K562 (cell line): ENCODE results near the gene MXRA7. TPM values are rescaled to one million over a fixed set of nuclear protein-coding genes. Genes with fewer than 3 reads are reported as not detected.

ENCODE experiments used
- CHD1 ChIP-seq: fragments of 200-600 bp; sonication (generic); IDR thresholded peaks from one replicate; pipeline ENCODE4 v1.6.1; 2012; ENCODE audit warnings: mild to moderate bottlenecking, moderate library complexity, low read length, inconsistent platforms
- CHD2 ChIP-seq: IDR thresholded peaks from 2 replicates; pipeline ENCODE4 v1.6.1; 2011; ENCODE audit warnings: low read depth, low read length
- ERF ChIP-seq: fragments of 450-650 bp; formaldehyde crosslinking; IDR thresholded peaks from 2 replicates; pipeline ENCODE4 v1.4.0; 2020; ENCODE audit warnings: mild to moderate bottlenecking, mixed read lengths
- HMBOX1 ChIP-seq: sonication (generic); IDR thresholded peaks from 2 replicates; pipeline ENCODE4 v1.6.1; 2016
- MCM7 ChIP-seq, 2 experiments: fragments of 450-650 bp; IDR thresholded peaks; 2 replicates each; pipeline ENCODE4 v1.6.1; 2016 to 2018
- MED1 ChIP-seq: sonication (generic); formaldehyde crosslinking; IDR thresholded peaks from 2 replicates; pipeline ENCODE4 v1.8.1; 2023; ENCODE audit warnings: missing genetic modification reagents, borderline replicate concordance
- POLR2H ChIP-seq: IDR thresholded peaks from 2 replicates; pipeline ENCODE4 v1.6.1; 2016; ENCODE audit warnings: missing genetic modification characterization, low read depth, mild to moderate bottlenecking, control low read depth, missing compliant biosample characterization, moderate library complexity
- RBM25 ChIP-seq: fragments of 200-400 bp; formaldehyde crosslinking; IDR thresholded peaks from 2 replicates; pipeline ENCODE4 v1.6.1; 2018; ENCODE audit warnings: low read length, low read depth, moderate library complexity; ENCODE audit not compliant: severe bottlenecking
- SMARCA4 ChIP-seq: fragments of 450-650 bp; IDR thresholded peaks from 2 replicates; pipeline ENCODE4 v1.6.1; 2016
- SNRNP70 ChIP-seq: fragments of 200-400 bp; formaldehyde crosslinking; optimal IDR thresholded peaks from 2 replicates; pipeline ENCODE3; 2017; ENCODE audit warnings: low read depth, low read length
- XRCC4 ChIP-seq: IDR thresholded peaks from one replicate; pipeline ENCODE4 v1.6.1; 2011; ENCODE audit not compliant: insufficient read depth, insufficient read length; ENCODE audit errors: extremely low read depth
- ZNF324 ChIP-seq: fragments of 250-450 bp; sonication (Bioruptor Pico); IDR thresholded peaks from 2 replicates; pipeline ENCODE4 v1.4.0; 2020; ENCODE audit warnings: mild to moderate bottlenecking
- ZNF551 ChIP-seq: fragments of 250-450 bp; sonication (Bioruptor Pico); IDR thresholded peaks from 2 replicates; pipeline ENCODE4 v1.5.0; 2021; ENCODE audit warnings: mild to moderate bottlenecking, moderate library complexity
- polyA plus RNA-seq, 8 experiments: library from polyadenylated mRNA; depleted of rRNA in 4 of 8; stranded (reverse) in 5 of 8; unstranded in 3 of 8; fragments of >200 nt; fragmentation: Nextera tagmentation in 2 of 8; fragmentation: Illumina TruSeq in 1 of 8; extraction: Ambion mirVana in 2 of 8; extraction: Trizol in 1 of 8; gene quantifications; 2 replicates each; pipeline versions ENCODE4 v1.2.1 to v1.2.3, GENCODE V29; 2011 to 2014; ENCODE audit warnings: inconsistent platforms in 1 of 8, missing spikeins in 1 of 8
- total RNA-seq, 7 experiments: library from RNA; depleted of rRNA in 6 of 7; stranded (reverse); fragments of >200 nt in 6 of 7; fragmentation: Illumina TruSeq in 2 of 7; extraction: Trizol in 2 of 7; gene quantifications; 2 replicates each; pipeline versions ENCODE4 v1.2.1 to v1.2.3, GENCODE V29; 2011 to 2021; ENCODE audit warnings: low replicate concordance in 1 of 7
- TF ChIP-seq, protein P1 (sequence below): sonication (generic); formaldehyde crosslinking; IDR thresholded peaks from 2 replicates; pipeline ENCODE4 v1.8.0; 2023; ENCODE audit warnings: missing genetic modification reagents, mild to moderate bottlenecking, borderline replicate concordance
- TF ChIP-seq, protein P2 (sequence below): fragments of 200-400 bp; formaldehyde crosslinking; IDR thresholded peaks from 2 replicates; pipeline ENCODE4 v1.6.1; 2017; ENCODE audit warnings: mild to moderate bottlenecking, low read depth, low read length, moderate library complexity
- TF ChIP-seq, protein P3 (sequence below): fragments of 200-800 bp; sonication (Bioruptor generic); IDR thresholded peaks from 2 replicates; pipeline ENCODE4 v1.6.1; 2017; ENCODE audit warnings: missing genetic modification characterization, missing compliant biosample characterization

The MXRA7 gene
- total and polyA plus RNA-seq, 9 of the 15 experiments (the other 6 are each of a cell fraction or from before 2014, with no cell fraction given) = 2.6 to 38.4 (median 14.3) TPM

DNA sequence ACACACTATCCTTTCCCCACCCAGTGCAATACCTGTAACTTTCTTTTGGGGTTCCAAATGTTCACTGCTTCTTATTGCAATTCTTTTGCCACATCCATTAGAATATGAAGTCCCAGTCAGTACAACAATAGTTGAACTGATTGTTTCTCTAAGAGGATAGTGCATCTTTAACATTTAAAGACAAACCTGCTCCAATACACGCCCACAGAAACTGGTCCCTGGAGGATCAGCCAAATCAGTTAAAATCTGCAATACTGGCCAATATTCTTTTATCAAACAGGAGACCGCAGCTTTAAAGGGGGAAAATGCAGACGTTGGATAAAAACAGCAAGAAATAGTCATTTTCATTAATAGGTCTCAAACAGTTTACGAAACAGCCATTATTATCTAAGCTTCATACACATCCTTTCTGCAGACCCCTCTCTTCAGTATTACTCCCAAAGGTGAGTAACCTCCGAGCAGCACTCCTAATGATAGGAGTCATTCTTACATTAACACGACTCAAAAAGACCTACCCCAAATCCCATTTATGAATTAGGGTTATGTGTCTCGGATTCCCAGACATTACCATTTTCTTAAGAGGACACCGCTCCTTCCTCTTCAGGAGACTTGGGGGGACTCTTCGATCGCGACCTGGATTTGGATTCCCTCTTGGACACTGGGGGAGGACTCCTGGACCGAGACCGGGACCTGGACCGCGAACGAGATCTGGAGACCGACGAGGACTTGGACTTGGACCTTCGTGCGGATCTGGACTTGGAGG lies 25.0 kb upstream of the MXRA7 start (continued):
- TF ChIP-seq, protein P1, sequence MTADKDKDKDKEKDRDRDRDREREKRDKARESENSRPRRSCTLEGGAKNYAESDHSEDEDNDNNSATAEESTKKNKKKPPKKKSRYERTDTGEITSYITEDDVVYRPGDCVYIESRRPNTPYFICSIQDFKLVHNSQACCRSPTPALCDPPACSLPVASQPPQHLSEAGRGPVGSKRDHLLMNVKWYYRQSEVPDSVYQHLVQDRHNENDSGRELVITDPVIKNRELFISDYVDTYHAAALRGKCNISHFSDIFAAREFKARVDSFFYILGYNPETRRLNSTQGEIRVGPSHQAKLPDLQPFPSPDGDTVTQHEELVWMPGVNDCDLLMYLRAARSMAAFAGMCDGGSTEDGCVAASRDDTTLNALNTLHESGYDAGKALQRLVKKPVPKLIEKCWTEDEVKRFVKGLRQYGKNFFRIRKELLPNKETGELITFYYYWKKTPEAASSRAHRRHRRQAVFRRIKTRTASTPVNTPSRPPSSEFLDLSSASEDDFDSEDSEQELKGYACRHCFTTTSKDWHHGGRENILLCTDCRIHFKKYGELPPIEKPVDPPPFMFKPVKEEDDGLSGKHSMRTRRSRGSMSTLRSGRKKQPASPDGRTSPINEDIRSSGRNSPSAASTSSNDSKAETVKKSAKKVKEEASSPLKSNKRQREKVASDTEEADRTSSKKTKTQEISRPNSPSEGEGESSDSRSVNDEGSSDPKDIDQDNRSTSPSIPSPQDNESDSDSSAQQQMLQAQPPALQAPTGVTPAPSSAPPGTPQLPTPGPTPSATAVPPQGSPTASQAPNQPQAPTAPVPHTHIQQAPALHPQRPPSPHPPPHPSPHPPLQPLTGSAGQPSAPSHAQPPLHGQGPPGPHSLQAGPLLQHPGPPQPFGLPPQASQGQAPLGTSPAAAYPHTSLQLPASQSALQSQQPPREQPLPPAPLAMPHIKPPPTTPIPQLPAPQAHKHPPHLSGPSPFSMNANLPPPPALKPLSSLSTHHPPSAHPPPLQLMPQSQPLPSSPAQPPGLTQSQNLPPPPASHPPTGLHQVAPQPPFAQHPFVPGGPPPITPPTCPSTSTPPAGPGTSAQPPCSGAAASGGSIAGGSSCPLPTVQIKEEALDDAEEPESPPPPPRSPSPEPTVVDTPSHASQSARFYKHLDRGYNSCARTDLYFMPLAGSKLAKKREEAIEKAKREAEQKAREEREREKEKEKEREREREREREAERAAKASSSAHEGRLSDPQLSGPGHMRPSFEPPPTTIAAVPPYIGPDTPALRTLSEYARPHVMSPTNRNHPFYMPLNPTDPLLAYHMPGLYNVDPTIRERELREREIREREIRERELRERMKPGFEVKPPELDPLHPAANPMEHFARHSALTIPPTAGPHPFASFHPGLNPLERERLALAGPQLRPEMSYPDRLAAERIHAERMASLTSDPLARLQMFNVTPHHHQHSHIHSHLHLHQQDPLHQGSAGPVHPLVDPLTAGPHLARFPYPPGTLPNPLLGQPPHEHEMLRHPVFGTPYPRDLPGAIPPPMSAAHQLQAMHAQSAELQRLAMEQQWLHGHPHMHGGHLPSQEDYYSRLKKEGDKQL = no peak
- TF ChIP-seq, protein P2, sequence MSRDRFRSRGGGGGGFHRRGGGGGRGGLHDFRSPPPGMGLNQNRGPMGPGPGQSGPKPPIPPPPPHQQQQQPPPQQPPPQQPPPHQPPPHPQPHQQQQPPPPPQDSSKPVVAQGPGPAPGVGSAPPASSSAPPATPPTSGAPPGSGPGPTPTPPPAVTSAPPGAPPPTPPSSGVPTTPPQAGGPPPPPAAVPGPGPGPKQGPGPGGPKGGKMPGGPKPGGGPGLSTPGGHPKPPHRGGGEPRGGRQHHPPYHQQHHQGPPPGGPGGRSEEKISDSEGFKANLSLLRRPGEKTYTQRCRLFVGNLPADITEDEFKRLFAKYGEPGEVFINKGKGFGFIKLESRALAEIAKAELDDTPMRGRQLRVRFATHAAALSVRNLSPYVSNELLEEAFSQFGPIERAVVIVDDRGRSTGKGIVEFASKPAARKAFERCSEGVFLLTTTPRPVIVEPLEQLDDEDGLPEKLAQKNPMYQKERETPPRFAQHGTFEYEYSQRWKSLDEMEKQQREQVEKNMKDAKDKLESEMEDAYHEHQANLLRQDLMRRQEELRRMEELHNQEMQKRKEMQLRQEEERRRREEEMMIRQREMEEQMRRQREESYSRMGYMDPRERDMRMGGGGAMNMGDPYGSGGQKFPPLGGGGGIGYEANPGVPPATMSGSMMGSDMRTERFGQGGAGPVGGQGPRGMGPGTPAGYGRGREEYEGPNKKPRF = no peak
- TF ChIP-seq CHD2 (no peak; the same call in 1 of the 2 replicates), ERF (CRISPR knock-in tag) (no peak), MED1 (CRISPR knock-in tag) (no peak), HMBOX1 (no peak), SMARCA4 (no peak), MCM7 (IDR thresholded peaks at IDR 0.05) (no peak), ZNF551 (no peak), SNRNP70 (peak; percentile 59), CHD1 (peak; percentile 98), ZNF324 (CRISPR knock-in tag) (no peak), RBM25 (no peak), POLR2H (tag) (no peak; the same call in 1 of the 2 replicates), XRCC4 (no peak)
- TF ChIP-seq, protein P3, sequence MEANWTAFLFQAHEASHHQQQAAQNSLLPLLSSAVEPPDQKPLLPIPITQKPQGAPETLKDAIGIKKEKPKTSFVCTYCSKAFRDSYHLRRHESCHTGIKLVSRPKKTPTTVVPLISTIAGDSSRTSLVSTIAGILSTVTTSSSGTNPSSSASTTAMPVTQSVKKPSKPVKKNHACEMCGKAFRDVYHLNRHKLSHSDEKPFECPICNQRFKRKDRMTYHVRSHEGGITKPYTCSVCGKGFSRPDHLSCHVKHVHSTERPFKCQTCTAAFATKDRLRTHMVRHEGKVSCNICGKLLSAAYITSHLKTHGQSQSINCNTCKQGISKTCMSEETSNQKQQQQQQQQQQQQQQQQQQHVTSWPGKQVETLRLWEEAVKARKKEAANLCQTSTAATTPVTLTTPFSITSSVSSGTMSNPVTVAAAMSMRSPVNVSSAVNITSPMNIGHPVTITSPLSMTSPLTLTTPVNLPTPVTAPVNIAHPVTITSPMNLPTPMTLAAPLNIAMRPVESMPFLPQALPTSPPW (CRISPR knock-in tag) = no peak
